ENCODE results near the gene CD27.
"Not testable (repeated sequence)": the region's sequence is repeated elsewhere in the genome, so short reads cannot be mapped to it uniquely, and the experiment has no call there.

CD27 gene

GRCh38 chr12:6466184-6466573, 21.4 kb downstream of the CD27 start:
- Histone ChIP-seq H3K4me3 (ENCODE audit: low read length) (no peak overlapping the region), H4K20me1 (ENCODE audit: insufficient read depth, low read length) (peaks cover 6% of the 10 kb centered on the region; the same call in 1 of the 2 replicates), H3K36me3 (replicated peaks; ENCODE audit: low read depth, low read length) (peaks cover 34% of the 10 kb centered on the region), H3K27me3 (ENCODE audit: low read depth, low read length) (no peaks in the 10 kb centered on the region), H2AFZ (ENCODE audit: low read depth, low read length) (no peak overlapping the region), H3K4me2 (ENCODE audit: low read length) (no peak overlapping the region), H3K9ac (ENCODE audit: low read length) (no peak overlapping the region), H3K79me2 (ENCODE audit: low read length) (no peaks in the 10 kb centered on the region), H3K27ac (ENCODE audit: low read length) (no peak overlapping the region), H3K9me3 (ENCODE audit: insufficient read depth, low read length) (no peaks in the 10 kb centered on the region), H3K4me1 (ENCODE audit: low read length) (peaks cover 22% of the 10 kb centered on the region)
- TF ChIP-seq EZH2phosphoT487 (IDR thresholded peaks at IDR 0.05; ENCODE audit: low read depth) = no peak
- TF ChIP-seq CTCF (IDR thresholded peaks at IDR 0.05; ENCODE audit: low read depth, low read length) = no peak

GRCh38 chr12:6466751-6467150, 22.0 kb downstream of the CD27 start:
- H3K9ac ChIP-seq (ENCODE audit: low read length); H3K4me3 ChIP-seq (ENCODE audit: low read length); H4K20me1 ChIP-seq (ENCODE audit: insufficient read depth, low read length); H3K27me3 ChIP-seq (ENCODE audit: low read depth, low read length); H3K27ac ChIP-seq (ENCODE audit: low read length); H3K4me2 ChIP-seq (ENCODE audit: low read length); H3K9me3 ChIP-seq (ENCODE audit: insufficient read depth, low read length); H3K79me2 ChIP-seq (ENCODE audit: low read length); H2AFZ ChIP-seq (ENCODE audit: low read depth, low read length): not testable (repeated sequence)
- H3K36me3 ChIP-seq (replicated peaks; ENCODE audit: low read depth, low read length) = peaks cover 31% of the 10 kb centered on the region
- peaks cover 19% of the 10 kb centered on the region for H3K4me1 ChIP-seq (ENCODE audit: low read length)

- H4K20me1 ChIP-seq (ENCODE audit: insufficient read depth, low read length); H3K9me3 ChIP-seq (ENCODE audit: insufficient read depth, low read length); H3K4me2 ChIP-seq (ENCODE audit: low read length); H3K4me3 ChIP-seq (ENCODE audit: low read length); H3K9ac ChIP-seq (ENCODE audit: low read length); H3K27me3 ChIP-seq (ENCODE audit: low read depth, low read length); H2AFZ ChIP-seq (ENCODE audit: low read depth, low read length); H3K79me2 ChIP-seq (ENCODE audit: low read length); H3K27ac ChIP-seq (ENCODE audit: low read length): not testable (repeated sequence)
- Histone ChIP-seq H3K36me3 (replicated peaks; ENCODE audit: low read depth, low read length) (peaks cover 24% of the 10 kb centered on the region), H3K4me1 (ENCODE audit: low read length) (peaks cover 12% of the 10 kb centered on the region; the same call in 1 of the 2 replicates)
These were observed 23.0 kb downstream of the CD27 start for GRCh38 chr12:6467571-6468282.

- Histone ChIP-seq H3K4me2 (ENCODE audit: low read length) (no peak overlapping the region), H3K9me3 (ENCODE audit: insufficient read depth, low read length) (no peaks in the 10 kb centered on the region), H3K27me3 (ENCODE audit: low read depth, low read length) (0 out of 2 replicates have a peak, but pooled peaks cover 3% of the 10 kb centered on the region), H3K27ac (ENCODE audit: low read length) (no peak overlapping the region), H3K36me3 (replicated peaks; ENCODE audit: low read depth, low read length) (peaks cover 20% of the 10 kb centered on the region), H2AFZ (ENCODE audit: low read depth, low read length) (no peak overlapping the region), H4K20me1 (ENCODE audit: insufficient read depth, low read length) (peaks cover 6% of the 10 kb centered on the region; the same call in 1 of the 2 replicates), H3K4me3 (ENCODE audit: low read length) (no peak overlapping the region), H3K9ac (ENCODE audit: low read length) (no peak overlapping the region), H3K4me1 (ENCODE audit: low read length) (peaks cover 12% of the 10 kb centered on the region; the same call in 1 of the 2 replicates), H3K79me2 (ENCODE audit: low read length) (no peaks in the 10 kb centered on the region)
- TF ChIP-seq CTCF (IDR thresholded peaks at IDR 0.05; ENCODE audit: low read depth, low read length) = no peak
- TF ChIP-seq EZH2phosphoT487 (IDR thresholded peaks at IDR 0.05; ENCODE audit: low read depth) = no peak
These were observed 23.5 kb downstream of the CD27 start for GRCh38 chr12:6468283-6468575.

GRCh38 chr12:6469092-6469491, 24.3 kb downstream of the CD27 start:
- H4K20me1 ChIP-seq (ENCODE audit: insufficient read depth, low read length) = peaks cover 6% of the 10 kb centered on the region; the same call in 1 of the 2 replicates
- H2AFZ ChIP-seq (ENCODE audit: low read depth, low read length) = no peak overlapping the region
- H3K9ac ChIP-seq (ENCODE audit: low read length) = no peak overlapping the region
- H3K9me3 ChIP-seq (ENCODE audit: insufficient read depth, low read length) = no peaks in the 10 kb centered on the region
- 0 out of 2 replicates have a peak, but pooled peaks cover 3% of the 10 kb centered on the region for H3K27me3 ChIP-seq (ENCODE audit: low read depth, low read length)
- H3K4me3 ChIP-seq (ENCODE audit: low read length) = no peak overlapping the region
- H3K4me1 ChIP-seq (ENCODE audit: low read length) = peaks cover 12% of the 10 kb centered on the region; the same call in 1 of the 2 replicates
- H3K36me3 ChIP-seq (replicated peaks; ENCODE audit: low read depth, low read length) = peaks cover 16% of the 10 kb centered on the region
- TF ChIP-seq EZH2phosphoT487 (IDR thresholded peaks at IDR 0.05; ENCODE audit: low read depth) (no peak), CTCF (IDR thresholded peaks at IDR 0.05; ENCODE audit: low read depth, low read length) (no peak)
- H3K4me2 ChIP-seq (ENCODE audit: low read length) = peak overlapping the region; percentile 74
- H3K27ac ChIP-seq (ENCODE audit: low read length) = no peak overlapping the region
- H3K79me2 ChIP-seq (ENCODE audit: low read length) = no peaks in the 10 kb centered on the region
